HG02678 (cell line): ENCODE measurements around the gene GRB7.
"Not testable (repeated sequence)": the region's sequence is repeated elsewhere in the genome, so short reads cannot be mapped to it uniquely, and the experiment has no call there.

Experiments used
- ATAC-seq: cut with Tn5 transposase; IDR thresholded peaks from one replicate; pipeline ENCODE4 v1.9.1; 2021; ENCODE audit warnings: mild to moderate bottlenecking, moderate library complexity; ENCODE audit not compliant: unreplicated experiment

The GRB7 gene

GRCh38 chr17:39737760-39738567 lies at the start of gene GRB7:
Gene GRB7 (plus strand): TSS chr17:39737938. CDS start chr17:39742302, 4,364 bp downstream.
- no peak for ATAC-seq

GRCh38 chr17:39688475-39688835 lies 49.3 kb upstream of the GRB7 start:
- no peak for ATAC-seq

- ATAC-seq = no peak
These were observed 48.8 kb upstream of the GRB7 start for GRCh38 chr17:39688945-39689344.

- no peak for ATAC-seq
These were observed 43.1 kb upstream of the GRB7 start for GRCh38 chr17:39694593-39694992.

GRCh38 chr17:39695089-39695474 lies 42.7 kb upstream of the GRB7 start:
- ATAC-seq = no peak

GRCh38 chr17:39696731-39697130 lies 41.0 kb upstream of the GRB7 start:
- no peak for ATAC-seq

- no peak for ATAC-seq
These were observed 39.8 kb upstream of the GRB7 start for GRCh38 chr17:39697961-39698360.

- ATAC-seq = not testable (repeated sequence)
These were observed 38.5 kb upstream of the GRB7 start for GRCh38 chr17:39699157-39699817.

GRCh38 chr17:39699818-39700147 lies 38.0 kb upstream of the GRB7 start, which contains the start of gene ERBB2:
Gene ERBB2 (plus strand): TSS chr17:39700064. CDS start chr17:39700239, 175 bp downstream.
- no peak for ATAC-seq

GRCh38 chr17:39700148-39700987 lies 37.4 kb upstream of the GRB7 start:
- ATAC-seq = no peak

- no peak for ATAC-seq
These were observed 36.5 kb upstream of the GRB7 start for GRCh38 chr17:39701012-39701783.

GRCh38 chr17:39701784-39702422 lies 35.8 kb upstream of the GRB7 start:
- no peak for ATAC-seq

GRCh38 chr17:39702901-39703893 lies 34.5 kb upstream of the GRB7 start:
- peak; percentile 49 for ATAC-seq

GRCh38 chr17:39703913-39704312 lies 33.8 kb upstream of the GRB7 start:
- no peak for ATAC-seq

GRCh38 chr17:39704821-39705551 lies 32.8 kb upstream of the GRB7 start:
- no peak for ATAC-seq

- no peak for ATAC-seq
These were observed 31.9 kb upstream of the GRB7 start for GRCh38 chr17:39705786-39706348.

GRCh38 chr17:39706383-39706782 lies 31.4 kb upstream of the GRB7 start:
- ATAC-seq = no peak

GRCh38 chr17:39706921-39707337 lies 30.8 kb upstream of the GRB7 start:
- no peak for ATAC-seq
